ENCODE data around the gene BEND4.
"Not testable (repeated sequence)": the region's sequence is repeated elsewhere in the genome, so short reads cannot be mapped to it uniquely, and the experiment has no call there.

Gene BEND4

GRCh38 chr4:42152507-42153504 lies at the start of gene BEND4:
Gene BEND4, minus strand, starts transcription at chr4:42152655. Its CDS starts 512 bp downstream, at chr4:42152143.
- peaks cover 3% of the 10 kb centered on the region for H3K4me1 Mint-ChIP-seq (ENCODE audit: low read depth)
- H3K27ac Mint-ChIP-seq, result no peak within 1 kb of the TSS
- no peak for DNase-seq (ENCODE audit: low spot score)
- H3K9me3 Mint-ChIP-seq, result no peaks in the 10 kb centered on the region
- peak within 1 kb of the TSS; percentile 67 for H3K4me3 Mint-ChIP-seq
- peaks cover 49% of the 10 kb centered on the region for H3K27me3 Mint-ChIP-seq (ENCODE audit: low read depth)
- H3K36me3 Mint-ChIP-seq (ENCODE audit: low read depth), result peaks cover 1% of the 10 kb centered on the region

- H3K4me1 Mint-ChIP-seq (ENCODE audit: low read depth), result no peaks in the 10 kb centered on the region
- H3K36me3 Mint-ChIP-seq (ENCODE audit: low read depth), result no peaks in the 10 kb centered on the region
These were observed 44.9 kb upstream of the BEND4 start for GRCh38 chr4:42197341-42197740.

GRCh38 chr4:42172921-42173320 lies 20.5 kb upstream of the BEND4 start:
- peaks cover 7% of the 10 kb centered on the region for H3K27me3 Mint-ChIP-seq (ENCODE audit: low read depth)
- H3K36me3 Mint-ChIP-seq (ENCODE audit: low read depth), result no peaks in the 10 kb centered on the region

More at GRCh38 chr4:42197341-42197740, 44.9 kb upstream of the BEND4 start:
- Mint-ChIP-seq H3K4me3 (no peak overlapping the region), H3K27me3 (ENCODE audit: low read depth) (no peaks in the 10 kb centered on the region), H3K9me3 (no peaks in the 10 kb centered on the region), H3K27ac (no peak overlapping the region)
- DNase-seq (ENCODE audit: low spot score), result no peak

GRCh38 chr4:42172128-42172790 lies 19.8 kb upstream of the BEND4 start:
- Mint-ChIP-seq H3K27me3 (ENCODE audit: low read depth) (peaks cover 7% of the 10 kb centered on the region), H3K36me3 (ENCODE audit: low read depth) (no peaks in the 10 kb centered on the region), H3K4me3 (no peak overlapping the region), H3K4me1 (ENCODE audit: low read depth) (no peaks in the 10 kb centered on the region), H3K27ac (no peak overlapping the region), H3K9me3 (no peaks in the 10 kb centered on the region)
- no peak for DNase-seq (ENCODE audit: low spot score)

More at GRCh38 chr4:42172921-42173320, 20.5 kb upstream of the BEND4 start:
- Mint-ChIP-seq H3K27ac (no peak overlapping the region), H3K9me3 (no peaks in the 10 kb centered on the region), H3K4me3 (no peak overlapping the region), H3K4me1 (ENCODE audit: low read depth) (no peaks in the 10 kb centered on the region)
- no peak for DNase-seq (ENCODE audit: low spot score)

GRCh38 chr4:42167709-42168108 lies 15.3 kb upstream of the BEND4 start:
- no peak overlapping the region for H3K4me3 Mint-ChIP-seq
- DNase-seq (ENCODE audit: low spot score), result no peak
- H3K27ac Mint-ChIP-seq, result no peak overlapping the region
- H3K27me3 Mint-ChIP-seq (ENCODE audit: low read depth), result peaks cover 12% of the 10 kb centered on the region
- H3K4me1 Mint-ChIP-seq (ENCODE audit: low read depth), result no peaks in the 10 kb centered on the region
- peaks cover 5% of the 10 kb centered on the region for H3K9me3 Mint-ChIP-seq
- H3K36me3 Mint-ChIP-seq (ENCODE audit: low read depth), result no peaks in the 10 kb centered on the region

- not testable (repeated sequence) for H3K36me3 Mint-ChIP-seq (ENCODE audit: low read depth); H3K27ac Mint-ChIP-seq; H3K4me1 Mint-ChIP-seq (ENCODE audit: low read depth); H3K9me3 Mint-ChIP-seq; H3K4me3 Mint-ChIP-seq; DNase-seq (ENCODE audit: low spot score)
- H3K27me3 Mint-ChIP-seq (ENCODE audit: low read depth), result peaks cover 10% of the 10 kb centered on the region
These were observed 13.7 kb upstream of the BEND4 start for GRCh38 chr4:42166186-42166585.

GRCh38 chr4:42159271-42160001 lies 7.0 kb upstream of the BEND4 start:
- Mint-ChIP-seq H3K4me3 (no peak overlapping the region), H3K4me1 (ENCODE audit: low read depth) (peaks cover 2% of the 10 kb centered on the region), H3K36me3 (ENCODE audit: low read depth) (no peaks in the 10 kb centered on the region), H3K27me3 (ENCODE audit: low read depth) (peaks cover 15% of the 10 kb centered on the region), H3K9me3 (peaks cover 5% of the 10 kb centered on the region), H3K27ac (no peak overlapping the region)
- DNase-seq (ENCODE audit: low spot score), result no peak

- Mint-ChIP-seq H3K4me3 (peak overlapping the region; percentile 38), H3K36me3 (ENCODE audit: low read depth) (peaks cover 1% of the 10 kb centered on the region), H3K27ac (no peak overlapping the region), H3K27me3 (ENCODE audit: low read depth) (peaks cover 50% of the 10 kb centered on the region), H3K9me3 (no peaks in the 10 kb centered on the region), H3K4me1 (ENCODE audit: low read depth) (peaks cover 3% of the 10 kb centered on the region)
- DNase-seq (ENCODE audit: low spot score), result no peak
These were observed 618 bp downstream of the BEND4 start for GRCh38 chr4:42151568-42152506.

GRCh38 chr4:42150653-42151567 lies 1.5 kb downstream of the BEND4 start:
- H3K9me3 Mint-ChIP-seq, result no peaks in the 10 kb centered on the region
- H3K36me3 Mint-ChIP-seq (ENCODE audit: low read depth), result peaks cover 1% of the 10 kb centered on the region
- peak overlapping the region; percentile 78 for H3K4me3 Mint-ChIP-seq
- no peak for DNase-seq (ENCODE audit: low spot score)
- H3K27me3 Mint-ChIP-seq (ENCODE audit: low read depth), result peaks cover 56% of the 10 kb centered on the region
- no peak overlapping the region for H3K27ac Mint-ChIP-seq
- H3K4me1 Mint-ChIP-seq (ENCODE audit: low read depth), result peaks cover 3% of the 10 kb centered on the region

- H3K27me3 Mint-ChIP-seq (ENCODE audit: low read depth), result peaks cover 58% of the 10 kb centered on the region
- peaks cover 1% of the 10 kb centered on the region for H3K36me3 Mint-ChIP-seq (ENCODE audit: low read depth)
- H3K9me3 Mint-ChIP-seq, result no peaks in the 10 kb centered on the region
- H3K4me1 Mint-ChIP-seq (ENCODE audit: low read depth), result peaks cover 3% of the 10 kb centered on the region
- no peak for DNase-seq (ENCODE audit: low spot score)
- no peak overlapping the region for H3K4me3 Mint-ChIP-seq
- no peak overlapping the region for H3K27ac Mint-ChIP-seq
These were observed 3.5 kb downstream of the BEND4 start for GRCh38 chr4:42149004-42149403.

- Mint-ChIP-seq H3K27me3 (ENCODE audit: low read depth) (peaks cover 53% of the 10 kb centered on the region), H3K4me3 (no peak overlapping the region), H3K4me1 (ENCODE audit: low read depth) (peaks cover 3% of the 10 kb centered on the region), H3K9me3 (no peaks in the 10 kb centered on the region), H3K27ac (no peak overlapping the region), H3K36me3 (ENCODE audit: low read depth) (peaks cover 1% of the 10 kb centered on the region)
- no peak for DNase-seq (ENCODE audit: low spot score)
These were observed 4.0 kb downstream of the BEND4 start for GRCh38 chr4:42148425-42148824.

- Mint-ChIP-seq H3K36me3 (ENCODE audit: low read depth) (no peaks in the 10 kb centered on the region), H3K9me3 (no peaks in the 10 kb centered on the region), H3K4me1 (ENCODE audit: low read depth) (no peaks in the 10 kb centered on the region), H3K27me3 (ENCODE audit: low read depth) (peaks cover 24% of the 10 kb centered on the region), H3K4me3 (no peak overlapping the region), H3K27ac (no peak overlapping the region)
- no peak for DNase-seq (ENCODE audit: low spot score)
These were observed 8.4 kb downstream of the BEND4 start for GRCh38 chr4:42144028-42144427.
